Heart left ventricle (tissue), 13 donors: ENCODE results near the gene LPCAT1.

Experiments used
- CTCF ChIP-seq, 12 donors: fragments of 200-600 bp; sonication (generic) in 4 of 12; IDR thresholded peaks; one replicate each; pipeline versions ENCODE4 v1.5.0 to v1.8.0; 2018 to 2022; ENCODE audit warnings: antibody characterized with exemption in 12 of 12, mild to moderate bottlenecking in 5 of 12
- POLR2A ChIP-seq, 2 donors: fragments of 450-650 bp; IDR thresholded peaks; one replicate each; pipeline ENCODE4 v1.6.1; 2017; ENCODE audit warnings: antibody characterized with exemption in 2 of 2, mild to moderate bottlenecking in 2 of 2, moderate library complexity in 2 of 2
- donor health status: ischemic (EF 13 %, LVEDD 7.1; RV severe dilation, severe dysfunction).
- donor health status: DM: no; HTN: yes; CAD: no.
- donor health status: DM: no; HTN: no; CAD: no.
- donor health status: ischemic (EF 25% LVEDD 6.9; RV normal size, moderate dysfunction).
- donor health status: ischemic (EF 25% LVEDD 5.7; RV mildly dilated, moderate dysfunction).
- donor health status: ischemic (EF 35%, LVEDD 5.7; RV mildly dilated, moderate dysfunction).
- donor health status: nonischemic (EF 11% LVEDD 7.7; RV severe dilation, severe dysfunction).
- donor health status: DM: yes; HTN: yes; CAD: no.
- donor health status: PGD.
- donor health status: ischemic (EF 29% LVEDD 5.4; RV normal size, mild dysfunction).
- donor health status: nonischemic (EF 23%, LVEDD 6.1; RV moderate dilation, normal function).

- TF ChIP-seq CTCF (IDR thresholded peaks at IDR 0.05) (no peak), POLR2A (IDR thresholded peaks at IDR 0.05) (no peak)
Measured at GRCh38 chr5:1561402-1561929, 37.7 kb upstream of the LPCAT1 start.
